Osteoblast (primary cell): ENCODE data around the gene DEPDC1. TPM values are rescaled to one million over a fixed set of nuclear protein-coding genes. Genes with fewer than 3 reads are reported as not detected.

Experiments used
- DNase-seq: peaks from one replicate; pipeline ENCODE4 v3.0.0; 2011; ENCODE audit warnings: low spot score, mixed read lengths; ENCODE audit not compliant: insufficient read length; ENCODE audit errors: missing footprints
- H2AFZ ChIP-seq: 2 replicates; pipeline ENCODE4 v1.6.0; 2011; ENCODE audit warnings: mild to moderate bottlenecking, low read length
- H3K27ac ChIP-seq: 2 replicates; pipeline ENCODE4 v1.5.1; 2011; ENCODE audit warnings: mild to moderate bottlenecking, low read depth, low read length, moderate library complexity
- H3K27me3 ChIP-seq: 2 replicates; pipeline ENCODE4 v1.6.0; 2012; ENCODE audit warnings: mild to moderate bottlenecking, control low read depth, inconsistent platforms, low read length, moderate library complexity; ENCODE audit not compliant: insufficient read depth
- H3K36me3 ChIP-seq: 2 replicates; pipeline ENCODE4 v1.5.1; 2011; ENCODE audit warnings: mild to moderate bottlenecking, low read length, control low read depth, moderate library complexity; ENCODE audit not compliant: insufficient read depth
- H3K4me1 ChIP-seq: 2 replicates; pipeline ENCODE4 v1.5.1; 2011; ENCODE audit warnings: mild to moderate bottlenecking, low read length, control low read depth, moderate library complexity; ENCODE audit not compliant: insufficient read depth
- H3K4me2 ChIP-seq: 2 replicates; pipeline ENCODE4 v1.6.0; 2011; ENCODE audit warnings: mild to moderate bottlenecking, low read length; ENCODE audit not compliant: insufficient read depth
- H3K4me3 ChIP-seq: fragments of 200-600 bp; sonication (generic); 3 replicates; pipeline ENCODE4 v1.5.1; 2012; ENCODE audit warnings: mild to moderate bottlenecking, low read length, inconsistent platforms; ENCODE audit not compliant: insufficient read depth
- H3K79me2 ChIP-seq: 2 replicates; pipeline ENCODE4 v1.6.0; 2012; ENCODE audit warnings: mild to moderate bottlenecking, low read length, control low read depth, inconsistent platforms; ENCODE audit not compliant: insufficient read depth
- H3K9me3 ChIP-seq: 2 replicates; pipeline ENCODE4 v1.5.1; 2011; ENCODE audit warnings: low read depth, low read length, control low read depth
- H4K20me1 ChIP-seq: 2 replicates; pipeline ENCODE4 v1.6.0; 2012; ENCODE audit warnings: mild to moderate bottlenecking, low read length, control low read depth; ENCODE audit not compliant: insufficient read depth
- total RNA-seq: library from RNA; depleted of rRNA; stranded (reverse); fragments of >200 nt; gene quantifications from 2 replicates; pipeline ENCODE4 v1.2.3, GENCODE V29; 2012
- TF ChIP-seq, protein P1 (sequence below): IDR thresholded peaks from 2 replicates; pipeline ENCODE4 v1.5.1; 2011; ENCODE audit warnings: mild to moderate bottlenecking, low read depth, low read length, moderate library complexity; ENCODE audit errors: extremely low read depth

DEPDC1 gene
- total RNA-seq, 1 donor: 1.4 TPM

DNA sequence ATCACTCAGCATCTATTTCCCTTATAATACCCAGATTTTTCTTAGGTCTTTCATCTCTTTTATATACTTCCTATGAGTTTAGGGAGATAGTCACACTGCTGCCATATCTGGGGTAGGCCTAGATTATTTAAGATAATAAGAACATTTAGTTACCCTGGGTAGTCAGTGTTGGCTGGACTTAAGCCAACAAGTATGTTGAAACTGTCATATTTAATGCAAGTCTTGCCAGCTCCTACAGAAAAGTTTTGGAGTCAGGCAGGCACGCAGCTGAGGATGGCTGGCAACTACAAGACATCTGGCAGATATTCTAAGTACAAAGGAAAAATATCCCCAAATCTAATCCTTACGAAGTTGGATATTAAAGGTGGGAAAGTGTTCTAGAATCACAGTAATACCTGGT is 19.2 kb upstream of the DEPDC1 start:
- H3K27ac ChIP-seq: no peak overlapping the region
- TF ChIP-seq, protein P1, sequence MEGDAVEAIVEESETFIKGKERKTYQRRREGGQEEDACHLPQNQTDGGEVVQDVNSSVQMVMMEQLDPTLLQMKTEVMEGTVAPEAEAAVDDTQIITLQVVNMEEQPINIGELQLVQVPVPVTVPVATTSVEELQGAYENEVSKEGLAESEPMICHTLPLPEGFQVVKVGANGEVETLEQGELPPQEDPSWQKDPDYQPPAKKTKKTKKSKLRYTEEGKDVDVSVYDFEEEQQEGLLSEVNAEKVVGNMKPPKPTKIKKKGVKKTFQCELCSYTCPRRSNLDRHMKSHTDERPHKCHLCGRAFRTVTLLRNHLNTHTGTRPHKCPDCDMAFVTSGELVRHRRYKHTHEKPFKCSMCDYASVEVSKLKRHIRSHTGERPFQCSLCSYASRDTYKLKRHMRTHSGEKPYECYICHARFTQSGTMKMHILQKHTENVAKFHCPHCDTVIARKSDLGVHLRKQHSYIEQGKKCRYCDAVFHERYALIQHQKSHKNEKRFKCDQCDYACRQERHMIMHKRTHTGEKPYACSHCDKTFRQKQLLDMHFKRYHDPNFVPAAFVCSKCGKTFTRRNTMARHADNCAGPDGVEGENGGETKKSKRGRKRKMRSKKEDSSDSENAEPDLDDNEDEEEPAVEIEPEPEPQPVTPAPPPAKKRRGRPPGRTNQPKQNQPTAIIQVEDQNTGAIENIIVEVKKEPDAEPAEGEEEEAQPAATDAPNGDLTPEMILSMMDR: no peak
- no peak overlapping the region for H3K4me3 ChIP-seq
- no peak overlapping the region for H3K4me2 ChIP-seq
- no peaks in the 10 kb centered on the region for H3K79me2 ChIP-seq
- no peaks in the 10 kb centered on the region for H3K4me1 ChIP-seq
- no peaks in the 10 kb centered on the region for H3K36me3 ChIP-seq
- DNase-seq: no peak
- H3K9me3 ChIP-seq: no peaks in the 10 kb centered on the region
- no peaks in the 10 kb centered on the region for H3K27me3 ChIP-seq
- no peaks in the 10 kb centered on the region for H4K20me1 ChIP-seq
- H2AFZ ChIP-seq: peak overlapping the region; percentile 53

DNA sequence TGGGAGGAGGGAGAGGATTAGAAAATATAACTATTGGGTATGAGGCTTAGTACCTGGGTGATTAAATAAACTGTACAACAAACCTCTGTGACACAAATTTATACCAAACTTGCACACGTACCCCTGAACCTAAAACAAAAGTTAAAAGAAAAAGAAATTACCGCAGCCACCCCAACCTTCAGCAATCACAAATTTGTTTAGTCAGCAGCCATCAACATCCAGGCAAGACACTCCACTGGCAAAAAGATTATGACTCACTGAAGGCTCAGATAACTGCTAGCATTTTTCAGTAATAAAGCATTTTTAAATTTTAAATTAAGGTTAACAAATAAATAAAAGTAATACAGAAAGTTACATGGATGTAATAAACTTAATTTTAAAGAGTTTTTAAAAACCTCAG is 14.4 kb upstream of the DEPDC1 start:
- DNase-seq: no peak
- H2AFZ ChIP-seq: no peak overlapping the region

DNA sequence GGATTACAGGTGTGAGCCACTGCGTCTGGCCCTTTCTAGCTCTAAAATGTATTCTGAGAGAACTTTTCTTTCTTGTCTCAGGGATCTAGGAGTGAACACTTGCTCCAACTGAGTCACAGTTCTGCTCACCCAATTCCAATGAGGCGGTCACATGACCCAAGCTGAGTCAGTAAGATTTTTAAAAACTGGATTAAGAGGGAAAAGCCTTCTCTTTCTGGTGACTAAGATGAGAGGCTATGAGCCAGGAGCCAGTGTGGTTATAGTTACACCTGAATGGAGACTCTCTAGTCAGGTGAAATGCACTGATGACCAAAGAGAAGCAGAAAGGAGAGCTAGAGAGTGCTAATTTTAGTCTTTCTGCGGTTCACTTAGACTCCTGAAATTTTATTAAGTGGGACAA is 9.5 kb upstream of the DEPDC1 start:
- no peaks in the 10 kb centered on the region for H3K36me3 ChIP-seq
- no peaks in the 10 kb centered on the region for H3K79me2 ChIP-seq
- no peak overlapping the region for H3K4me2 ChIP-seq
- no peaks in the 10 kb centered on the region for H3K4me1 ChIP-seq
- no peaks in the 10 kb centered on the region for H3K27me3 ChIP-seq
- H3K27ac ChIP-seq: no peak overlapping the region
- no peak overlapping the region for H3K4me3 ChIP-seq
- H2AFZ ChIP-seq: no peak overlapping the region
- H4K20me1 ChIP-seq: no peaks in the 10 kb centered on the region
- TF ChIP-seq, protein P1: no peak
- no peaks in the 10 kb centered on the region for H3K9me3 ChIP-seq
- DNase-seq: no peak

More for the DNA sequence above, 14.4 kb upstream of the DEPDC1 start:
- no peaks in the 10 kb centered on the region for H3K79me2 ChIP-seq
- no peaks in the 10 kb centered on the region for H3K4me1 ChIP-seq
- H3K4me2 ChIP-seq: no peak overlapping the region
- H3K27ac ChIP-seq: no peak overlapping the region
- no peaks in the 10 kb centered on the region for H4K20me1 ChIP-seq
- H3K4me3 ChIP-seq: no peak overlapping the region
- H3K27me3 ChIP-seq: no peaks in the 10 kb centered on the region
- TF ChIP-seq, protein P1: no peak
- H3K9me3 ChIP-seq: no peaks in the 10 kb centered on the region
- H3K36me3 ChIP-seq: no peaks in the 10 kb centered on the region

DNA sequence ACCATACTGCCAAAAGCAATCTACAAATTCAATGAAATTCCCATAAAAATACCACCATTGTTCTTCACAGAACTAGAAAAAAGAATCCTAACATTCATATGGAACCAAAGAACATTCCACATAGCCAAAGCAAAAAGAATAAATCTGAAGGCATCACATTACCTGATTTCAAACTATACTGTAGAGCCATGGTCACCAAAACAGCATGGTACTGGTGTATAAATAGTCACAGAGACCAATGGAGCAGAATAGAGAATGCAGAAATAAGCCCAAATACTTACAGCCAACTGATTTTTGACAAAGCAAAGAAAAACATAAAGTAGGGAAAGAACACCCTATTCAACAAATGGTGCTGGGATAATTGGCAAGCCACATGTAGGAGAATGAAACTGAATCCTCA is 6.2 kb upstream of the DEPDC1 start:
- H4K20me1 ChIP-seq: no peaks in the 10 kb centered on the region
- no peaks in the 10 kb centered on the region for H3K36me3 ChIP-seq
- DNase-seq: no peak
- H3K4me2 ChIP-seq: no peak overlapping the region
- no peaks in the 10 kb centered on the region for H3K79me2 ChIP-seq
- no peaks in the 10 kb centered on the region for H3K4me1 ChIP-seq
- no peaks in the 10 kb centered on the region for H3K9me3 ChIP-seq
- no peak overlapping the region for H3K27ac ChIP-seq
- H3K4me3 ChIP-seq: no peak overlapping the region
- TF ChIP-seq, protein P1: no peak
- H2AFZ ChIP-seq: no peak overlapping the region
- H3K27me3 ChIP-seq: no peaks in the 10 kb centered on the region
